Measurements from ENCODE around the gene SLK. TPM values are rescaled to one million over a fixed set of nuclear protein-coding genes. Genes with fewer than 3 reads are reported as not detected.

SLK gene
- total RNA-seq, 1 experiment from 2014 or later = 71.9 TPM

DNA sequence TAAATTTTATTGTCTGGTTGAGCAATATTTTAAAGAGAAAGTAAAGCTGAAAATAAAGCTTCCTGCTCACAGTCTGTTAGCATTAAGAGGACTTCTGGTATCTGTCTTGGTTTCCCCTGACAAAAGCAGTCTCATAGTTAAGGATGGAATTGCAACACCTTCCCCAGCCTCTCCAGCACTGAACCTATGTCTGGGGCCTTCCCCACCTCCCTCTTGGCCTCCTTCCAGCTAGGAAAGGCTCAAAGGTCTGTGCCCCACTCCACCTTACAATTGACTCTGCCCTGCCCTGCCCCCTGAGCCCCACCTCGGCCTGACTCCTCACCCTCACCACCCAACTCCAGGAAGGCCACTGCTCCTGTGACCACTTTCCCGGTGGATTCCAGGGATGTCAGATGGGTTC lies 85.5 kb downstream of the SLK start:
- intact Hi-C loops (cut with micrococcal nuclease) = no loop called here
- no TSS peak for BruUV-seq (replicated peaks)
- POLR2A ChIA-PET = interaction anchor here (1.0 to 1.6 kb wide), 5 partner anchors 9 to 69 kb away, joined by 4 to 6 read pairs (median 5); partner anchors contain the start of gene SFR1
- Mint-ChIP-seq H3K4me3 (ENCODE audit: unreplicated experiment) (no peak overlapping the region), H3K27me3 (ENCODE audit: insufficient read depth, unreplicated experiment) (no peaks in the 10 kb centered on the region), H3K4me1 (ENCODE audit: insufficient read depth, unreplicated experiment) (peaks cover 41% of the 10 kb centered on the region), H3K27ac (ENCODE audit: low read depth, unreplicated experiment) (peak overlapping the region; percentile 39), H3K36me3 (ENCODE audit: insufficient read depth, unreplicated experiment) (peaks cover 98% of the 10 kb centered on the region), H3K9me3 (ENCODE audit: unreplicated experiment) (no peaks in the 10 kb centered on the region)
- TF ChIP-seq, protein P1, sequence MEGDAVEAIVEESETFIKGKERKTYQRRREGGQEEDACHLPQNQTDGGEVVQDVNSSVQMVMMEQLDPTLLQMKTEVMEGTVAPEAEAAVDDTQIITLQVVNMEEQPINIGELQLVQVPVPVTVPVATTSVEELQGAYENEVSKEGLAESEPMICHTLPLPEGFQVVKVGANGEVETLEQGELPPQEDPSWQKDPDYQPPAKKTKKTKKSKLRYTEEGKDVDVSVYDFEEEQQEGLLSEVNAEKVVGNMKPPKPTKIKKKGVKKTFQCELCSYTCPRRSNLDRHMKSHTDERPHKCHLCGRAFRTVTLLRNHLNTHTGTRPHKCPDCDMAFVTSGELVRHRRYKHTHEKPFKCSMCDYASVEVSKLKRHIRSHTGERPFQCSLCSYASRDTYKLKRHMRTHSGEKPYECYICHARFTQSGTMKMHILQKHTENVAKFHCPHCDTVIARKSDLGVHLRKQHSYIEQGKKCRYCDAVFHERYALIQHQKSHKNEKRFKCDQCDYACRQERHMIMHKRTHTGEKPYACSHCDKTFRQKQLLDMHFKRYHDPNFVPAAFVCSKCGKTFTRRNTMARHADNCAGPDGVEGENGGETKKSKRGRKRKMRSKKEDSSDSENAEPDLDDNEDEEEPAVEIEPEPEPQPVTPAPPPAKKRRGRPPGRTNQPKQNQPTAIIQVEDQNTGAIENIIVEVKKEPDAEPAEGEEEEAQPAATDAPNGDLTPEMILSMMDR (IDR thresholded peaks at IDR 0.05; ENCODE audit: unreplicated experiment) = no peak
- peak; percentile 47 for DNase-seq (ENCODE audit: unreplicated experiment)
- CTCF ChIA-PET = interaction anchor here (0.8 to 0.9 kb wide), 2 partner anchors 9 to 70 kb away, joined by 3 to 5 read pairs; partner anchors contain the start of gene SFR1

GRCh38 chr10:104053201-104053600 lies 86.3 kb downstream of the SLK start:
- DNase-seq (ENCODE audit: unreplicated experiment) = no peak
- ChIA-PET POLR2A (interaction anchor here (0.6 to 1.6 kb wide), 6 partner anchors 11 to 69 kb away, joined by 3 to 6 read pairs (median 3); partner anchors contain the start of gene SFR1), CTCF (interaction anchor here (0.8 kb wide), 1 partner anchor 9 kb away, joined by 5 read pairs; no protein-coding TSS in a partner anchor)
- H3K4me3 Mint-ChIP-seq (ENCODE audit: unreplicated experiment) = no peak overlapping the region
- peaks cover 41% of the 10 kb centered on the region for H3K4me1 Mint-ChIP-seq (ENCODE audit: insufficient read depth, unreplicated experiment)
- no peaks in the 10 kb centered on the region for H3K27me3 Mint-ChIP-seq (ENCODE audit: insufficient read depth, unreplicated experiment)
- peak overlapping the region; percentile 39 for H3K27ac Mint-ChIP-seq (ENCODE audit: low read depth, unreplicated experiment)
- H3K36me3 Mint-ChIP-seq (ENCODE audit: insufficient read depth, unreplicated experiment) = peaks cover 98% of the 10 kb centered on the region
- no TSS peak for BruUV-seq (replicated peaks)
- intact Hi-C loops (cut with micrococcal nuclease) = no loop called here
- H3K9me3 Mint-ChIP-seq (ENCODE audit: unreplicated experiment) = no peaks in the 10 kb centered on the region
- TF ChIP-seq, protein P1 (IDR thresholded peaks at IDR 0.05; ENCODE audit: unreplicated experiment) = no peak

DNA sequence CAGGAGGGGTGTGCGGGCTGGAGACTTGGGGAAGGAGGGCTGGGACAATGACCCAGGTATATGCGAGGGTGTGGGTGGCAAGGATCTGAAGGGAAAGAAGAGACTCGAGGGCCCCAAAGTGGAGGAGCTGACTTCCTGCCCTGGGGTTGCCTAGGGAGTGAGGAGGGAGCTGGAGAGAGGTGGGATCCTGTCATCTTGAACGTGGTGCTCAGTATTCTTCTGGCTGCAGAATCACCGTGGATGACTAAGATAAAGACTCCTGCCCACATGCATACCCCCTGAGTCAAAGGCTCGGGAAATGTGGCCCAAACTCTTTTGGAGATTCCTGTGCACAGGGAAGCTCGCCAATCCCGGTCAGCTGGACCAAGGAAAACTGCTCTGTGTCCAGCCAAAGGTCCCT lies 87.5 kb downstream of the SLK start:
- CTCF ChIA-PET = interaction anchor here (1.8 kb wide), 1 partner anchor 28 kb away, joined by 6 read pairs; no protein-coding TSS in a partner anchor
- peak; percentile 73 for DNase-seq (ENCODE audit: unreplicated experiment)
- Mint-ChIP-seq H3K27me3 (ENCODE audit: insufficient read depth, unreplicated experiment) (no peaks in the 10 kb centered on the region), H3K4me3 (ENCODE audit: unreplicated experiment) (no peak overlapping the region), H3K36me3 (ENCODE audit: insufficient read depth, unreplicated experiment) (peaks cover 98% of the 10 kb centered on the region), H3K9me3 (ENCODE audit: unreplicated experiment) (no peaks in the 10 kb centered on the region), H3K27ac (ENCODE audit: low read depth, unreplicated experiment) (peak overlapping the region; percentile 84), H3K4me1 (ENCODE audit: insufficient read depth, unreplicated experiment) (peaks cover 37% of the 10 kb centered on the region)
- TF ChIP-seq, protein P1 (IDR thresholded peaks at IDR 0.05; ENCODE audit: unreplicated experiment) = no peak
- BruUV-seq (replicated peaks) = no TSS peak
- intact Hi-C loops (cut with micrococcal nuclease) = no loop called here
- POLR2A ChIA-PET = interaction anchor here (0.7 to 9.4 kb wide), 3 partner anchors 28 to 85 kb away, joined by 3 to 141 read pairs (median 29); partner anchors contain the start of gene SFR1

- Mint-ChIP-seq H3K4me1 (ENCODE audit: insufficient read depth, unreplicated experiment) (peaks cover 37% of the 10 kb centered on the region), H3K27me3 (ENCODE audit: insufficient read depth, unreplicated experiment) (no peaks in the 10 kb centered on the region), H3K36me3 (ENCODE audit: insufficient read depth, unreplicated experiment) (peaks cover 98% of the 10 kb centered on the region), H3K9me3 (ENCODE audit: unreplicated experiment) (no peaks in the 10 kb centered on the region), H3K4me3 (ENCODE audit: unreplicated experiment) (no peak overlapping the region), H3K27ac (ENCODE audit: low read depth, unreplicated experiment) (no peak overlapping the region)
- DNase-seq (ENCODE audit: unreplicated experiment) = no peak
- ChIA-PET POLR2A (interaction anchor here (0.6 to 9.4 kb wide), 9 partner anchors 10 to 993 kb away, joined by 3 to 141 read pairs (median 3); partner anchors contain the start of genes GSTO2 and SFR1), CTCF (interaction anchor here (0.7 to 3.3 kb wide), 8 partner anchors 10 to 169 kb away, joined by 3 to 20 read pairs (median 4); partner anchors contain the start of gene SFR1)
- TF ChIP-seq, protein P1 (IDR thresholded peaks at IDR 0.05; ENCODE audit: unreplicated experiment) = no peak
- no TSS peak for BruUV-seq (replicated peaks)
- intact Hi-C loops (cut with micrococcal nuclease) = no loop called here
Measured at GRCh38 chr10:104056619-104057273, 89.8 kb downstream of the SLK start.

Measured in MCF 10A (cell line).